Bronchial epithelial cell (primary cell): ENCODE results near the gene JMJD6. TPM values are rescaled to one million over a fixed set of nuclear protein-coding genes. Genes with fewer than 3 reads are reported as not detected.

Experiments used
- DNase-seq: peaks from one replicate; pipeline ENCODE4 v3.0.0-alpha.2; 2010; ENCODE audit warnings: low read depth
- FAIRE-seq: peaks from 2 replicates; lab custom pipeline; 2011; peaks lifted over from hg19 to GRCh38; lab: Jason Lieb, UNC
- H3K27me3 ChIP-seq: 2 replicates; pipeline ENCODE4 v1.5.1; 2011; ENCODE audit warnings: low read length; ENCODE audit not compliant: control insufficient read depth, insufficient read depth
- H3K36me3 ChIP-seq: 2 replicates; pipeline ENCODE4 v1.5.1; 2011; ENCODE audit warnings: low read length; ENCODE audit not compliant: control insufficient read depth, insufficient read depth
- H3K4me3 ChIP-seq: 2 replicates; pipeline ENCODE4 v1.5.1; 2011; ENCODE audit warnings: mild to moderate bottlenecking, low read depth, low read length, control low read depth
- CTCF ChIP-seq: IDR thresholded peaks from 2 replicates; pipeline ENCODE4 v1.5.1; 2011; ENCODE audit warnings: mild to moderate bottlenecking, moderate library complexity, low read length, control low read depth, inconsistent platforms; ENCODE audit not compliant: insufficient read depth, severe bottlenecking
- total RNA-seq: library from RNA; depleted of rRNA; stranded (reverse); fragments of >200 nt; gene quantifications from 2 replicates; pipeline ENCODE4 v1.2.1, GENCODE V29; 2014

The JMJD6 gene
- total RNA-seq, 1 donor from 2014 or later: 16.6 TPM

- H3K36me3 ChIP-seq: peaks cover 2% of the 10 kb centered on the region
- no peak for FAIRE-seq
- TF ChIP-seq CTCF: no peak
- no peak overlapping the region for H3K4me3 ChIP-seq
- no peak for DNase-seq
- no peaks in the 10 kb centered on the region for H3K27me3 ChIP-seq
Observed at GRCh38 chr17:76755285-76755684, 28.9 kb upstream of the JMJD6 start.

GRCh38 chr17:76753061-76753961 is 26.9 kb upstream of the JMJD6 start:
- DNase-seq (peak; percentile 28), FAIRE-seq (no peak)
- H3K27me3 ChIP-seq: no peaks in the 10 kb centered on the region
- no peak overlapping the region for H3K4me3 ChIP-seq
- TF ChIP-seq CTCF: no peak
- peaks cover 2% of the 10 kb centered on the region for H3K36me3 ChIP-seq

GRCh38 chr17:76752006-76752405 is 25.6 kb upstream of the JMJD6 start:
- no peak overlapping the region for H3K4me3 ChIP-seq
- TF ChIP-seq CTCF: no peak
- DNase-seq: no peak
- no peaks in the 10 kb centered on the region for H3K36me3 ChIP-seq
- FAIRE-seq: no peak
- H3K27me3 ChIP-seq: no peaks in the 10 kb centered on the region

GRCh38 chr17:76751416-76751993 is 25.1 kb upstream of the JMJD6 start:
- no peaks in the 10 kb centered on the region for H3K36me3 ChIP-seq
- no peak overlapping the region for H3K4me3 ChIP-seq
- H3K27me3 ChIP-seq: no peaks in the 10 kb centered on the region
- FAIRE-seq (no peak), DNase-seq (no peak)
- no peak for TF ChIP-seq CTCF

GRCh38 chr17:76748657-76749056 is 22.3 kb upstream of the JMJD6 start:
- Histone ChIP-seq H3K4me3 (no peak overlapping the region), H3K27me3 (no peaks in the 10 kb centered on the region), H3K36me3 (peaks cover 6% of the 10 kb centered on the region)
- TF ChIP-seq CTCF: no peak
- FAIRE-seq (no peak), DNase-seq (no peak)
